Measurements from ENCODE around the gene SNX25. TPM values are rescaled to one million over a fixed set of nuclear protein-coding genes. Genes with fewer than 3 reads are reported as not detected.

Gene SNX25
- polyA plus RNA-seq, 1 donor from 2014 or later = 6.4 TPM

GRCh38 chr4:185383451-185383850 lies 174.1 kb downstream of the SNX25 start:
- Histone ChIP-seq H3K9me3 (ENCODE audit: low read length) (no peaks in the 10 kb centered on the region), H2AFZ (ENCODE audit: low read depth, low read length) (no peak overlapping the region), H3K27ac (ENCODE audit: low read length) (no peak overlapping the region), H3K4me2 (ENCODE audit: low read length) (no peak overlapping the region), H4K20me1 (ENCODE audit: insufficient read depth) (no peaks in the 10 kb centered on the region), H3F3A (ENCODE audit: insufficient read depth, low read length, poor library complexity, severe bottlenecking) (no peaks in the 10 kb centered on the region), H3K4me3 (ENCODE audit: low read length) (no peak overlapping the region), H3K27me3 (ENCODE audit: insufficient read depth, low read depth, low read length) (no peaks in the 10 kb centered on the region), H3K79me2 (replicated peaks; ENCODE audit: insufficient read depth, low read length) (no peaks in the 10 kb centered on the region), H3K9me2 (ENCODE audit: insufficient read depth, low read length) (no peaks in the 10 kb centered on the region), H3K36me3 (ENCODE audit: insufficient read depth, low read length) (no peaks in the 10 kb centered on the region), H3K9ac (ENCODE audit: low read length) (no peak overlapping the region)
- TF ChIP-seq SMC3 (conservative IDR thresholded peaks at IDR 0.05; ENCODE audit: poor library complexity) (no peak), TAF1 (IDR thresholded peaks at IDR 0.05; ENCODE audit: low read depth) (no peak), CTCF (IDR thresholded peaks at IDR 0.05; ENCODE audit: poor library complexity, severe bottlenecking) (no peak), MXI1 (conservative IDR thresholded peaks at IDR 0.05; ENCODE audit: poor library complexity, severe bottlenecking) (no peak), EP300 (conservative IDR thresholded peaks at IDR 0.05; ENCODE audit: poor library complexity, severe bottlenecking) (no peak), REST (IDR thresholded peaks at IDR 0.05; ENCODE audit: borderline replicate concordance) (no peak), RAD21 (conservative IDR thresholded peaks at IDR 0.05) (no peak), EZH2 (IDR thresholded peaks at IDR 0.05; ENCODE audit: borderline replicate concordance, insufficient read depth, low read length, poor library complexity, severe bottlenecking) (no peak), POLR2AphosphoS5 (IDR thresholded peaks at IDR 0.05) (no peak)

- no peaks in the 10 kb centered on the region for H3K9me3 ChIP-seq (ENCODE audit: low read length)
- H3K4me2 ChIP-seq (ENCODE audit: low read length) = no peak overlapping the region
- no peaks in the 10 kb centered on the region for H3K79me2 ChIP-seq (replicated peaks; ENCODE audit: insufficient read depth, low read length)
- H3F3A ChIP-seq (ENCODE audit: insufficient read depth, low read length, poor library complexity, severe bottlenecking) = no peaks in the 10 kb centered on the region
- H3K36me3 ChIP-seq (ENCODE audit: insufficient read depth, low read length) = no peaks in the 10 kb centered on the region
- H3K27me3 ChIP-seq (ENCODE audit: insufficient read depth, low read depth, low read length) = no peaks in the 10 kb centered on the region
- H3K4me3 ChIP-seq (ENCODE audit: low read length) = no peak overlapping the region
- H3K27ac ChIP-seq (ENCODE audit: low read length) = no peak overlapping the region
- TF ChIP-seq TAF1 (IDR thresholded peaks at IDR 0.05; ENCODE audit: low read depth) = no peak
- TF ChIP-seq POLR2AphosphoS5 (IDR thresholded peaks at IDR 0.05) = no peak
- no peak for TF ChIP-seq SMC3 (conservative IDR thresholded peaks at IDR 0.05; ENCODE audit: poor library complexity)
- no peak for TF ChIP-seq EZH2 (IDR thresholded peaks at IDR 0.05; ENCODE audit: borderline replicate concordance, insufficient read depth, low read length, poor library complexity, severe bottlenecking)
- no peak for TF ChIP-seq CTCF (IDR thresholded peaks at IDR 0.05; ENCODE audit: poor library complexity, severe bottlenecking)
- no peak for TF ChIP-seq REST (IDR thresholded peaks at IDR 0.05; ENCODE audit: borderline replicate concordance)
- TF ChIP-seq MXI1 (conservative IDR thresholded peaks at IDR 0.05; ENCODE audit: poor library complexity, severe bottlenecking) = no peak
- TF ChIP-seq EP300 (conservative IDR thresholded peaks at IDR 0.05; ENCODE audit: poor library complexity, severe bottlenecking) = no peak
- TF ChIP-seq RAD21 (conservative IDR thresholded peaks at IDR 0.05) = no peak
- H3K9me2 ChIP-seq (ENCODE audit: insufficient read depth, low read length) = no peaks in the 10 kb centered on the region
- no peak overlapping the region for H2AFZ ChIP-seq (ENCODE audit: low read depth, low read length)
- H4K20me1 ChIP-seq (ENCODE audit: insufficient read depth) = no peaks in the 10 kb centered on the region
- no peak overlapping the region for H3K9ac ChIP-seq (ENCODE audit: low read length)
These were observed 174.7 kb downstream of the SNX25 start for GRCh38 chr4:185384061-185384460.

All from neural cell (in vitro differentiated cells).